T-cell (primary cell): ENCODE data around the gene FAM234B. TPM values are rescaled to one million over a fixed set of nuclear protein-coding genes. Genes with fewer than 3 reads are reported as not detected.

Source experiments
- ATAC-seq, 4 experiments: fragments of 200-7000 bp in 3 of 4; fragments of 150-1000 bp in 1 of 4; cut with Tn5 transposase; replicated peaks in 1 of 4; 1 replicate in 3 of 4; 2 replicates in 1 of 4; pipeline ENCODE4 v1.10.0; 2021; ENCODE audit warnings: moderate library complexity in 3 of 4, mild to moderate bottlenecking in 2 of 4, moderate number of reproducible peaks in 1 of 4
- CTCF ChIA-PET, 2 donors: fragments of 300-600 bp; sonication (Branson Sonifier 250); formaldehyde crosslinking; loops; one replicate each; lab custom pipeline; 2022; ENCODE audit warnings: antibody characterized with exemption in 2 of 2; lab: Charles Lee
- POLR2A ChIA-PET, 2 donors: fragments of 300-600 bp; sonication (Branson Sonifier 250); formaldehyde crosslinking; loops; one replicate each; lab custom pipeline; 2022; ENCODE audit warnings: antibody characterized with exemption in 2 of 2; lab: Charles Lee
- DNase-seq, 35 experiments: peaks; one replicate each; pipeline versions ENCODE4 v3.0.0 to v3.0.0-alpha.2; 2013 to 2023
- H3K27ac ChIP-seq: one replicate; pipeline ENCODE4 v1.5.1; 2013; ENCODE audit warnings: low read length
- H3K27me3 ChIP-seq, 2 experiments: replicated peaks in 1 of 2; 1 replicate in 1 of 2; 2 replicates in 1 of 2; pipeline versions ENCODE4 v1.6.1 to v1.7.0; 2013; ENCODE audit warnings: low read length in 1 of 2, mixed read lengths in 1 of 2; ENCODE audit not compliant: control insufficient read depth in 2 of 2, insufficient read depth in 2 of 2; ENCODE audit errors: extremely low read depth in 1 of 2
- H3K36me3 ChIP-seq, 2 donors: 1 replicate in 1 of 2; 2 replicates in 1 of 2; pipeline versions ENCODE4 v1.6.1 to v1.7.0; 2013; ENCODE audit warnings: low read length in 1 of 2; ENCODE audit not compliant: control insufficient read depth in 2 of 2, insufficient read depth in 1 of 2; ENCODE audit errors: extremely low read depth in 1 of 2
- H3K4me1 ChIP-seq, 2 experiments: 1 replicate in 1 of 2; 2 replicates in 1 of 2; pipeline versions ENCODE4 v1.6.1 to v1.7.0; 2013; ENCODE audit warnings: low read length in 2 of 2, mixed read lengths in 1 of 2; ENCODE audit not compliant: insufficient read depth in 2 of 2, control insufficient read depth in 1 of 2; ENCODE audit errors: extremely low read depth in 1 of 2
- H3K4me3 ChIP-seq, 2 donors: 1 replicate in 1 of 2; 2 replicates in 1 of 2; pipeline versions ENCODE4 v1.5.1 to v1.7.0; 2013; ENCODE audit warnings: mild to moderate bottlenecking in 2 of 2, low read length in 1 of 2, moderate library complexity in 1 of 2; ENCODE audit not compliant: control insufficient read depth in 1 of 2; ENCODE audit errors: extremely low read depth in 1 of 2
- H3K9me3 ChIP-seq: 2 replicates; pipeline ENCODE4 v1.7.0; 2013
- H3K27ac Mint-ChIP-seq, 2 donors: one replicate each; pipeline ENCODE4 v1.8.0; 2020 to 2021; ENCODE audit warnings: mild to moderate bottlenecking in 2 of 2, mixed read lengths in 2 of 2
- H3K27me3 Mint-ChIP-seq, 2 donors: one replicate each; pipeline ENCODE4 v1.8.0; 2021 to 2022; ENCODE audit warnings: mixed read lengths in 2 of 2
- H3K36me3 Mint-ChIP-seq: one replicate; pipeline ENCODE4 v1.8.0; 2021; ENCODE audit warnings: mixed read lengths
- H3K4me1 Mint-ChIP-seq, 3 donors: one replicate each; pipeline ENCODE4 v1.8.0; 2020 to 2022; ENCODE audit warnings: mixed read lengths in 3 of 3, mild to moderate bottlenecking in 1 of 3
- H3K4me3 Mint-ChIP-seq, 3 donors: one replicate each; pipeline ENCODE4 v1.8.0; 2020 to 2022; ENCODE audit warnings: mild to moderate bottlenecking in 3 of 3, mixed read lengths in 3 of 3, moderate library complexity in 3 of 3
- H3K9me3 Mint-ChIP-seq, 3 donors: one replicate each; pipeline ENCODE4 v1.8.0; 2020 to 2022; ENCODE audit warnings: mixed read lengths in 3 of 3
- WGBS: methylation state at CpG from one replicate; pipeline ENCODE4 v1.1.5; 2013; ENCODE audit warnings: missing lambda C conversion rate; ENCODE audit not compliant: insufficient coverage; 5-methylcytosine and 5-hydroxymethylcytosine counted together
- total RNA-seq, 35 experiments: library from RNA in 6 of 35; stranded (reverse) in 6 of 35; fragments of 120-200 nt in 1 of 35; gene quantifications; one replicate each; pipeline versions ENCODE4 v1.2.1 to v1.2.4 and lab custom pipeline; 2013 to 2026

FAM234B gene
- total RNA-seq, 5 donors from 2014 or later (not counting 1 experiment from before 2014, with no cell fraction given) = 4.3 to 5.8 (median 4.6) TPM

- no peak overlapping the region for H3K4me3 Mint-ChIP-seq
- CTCF ChIA-PET = interaction anchor here in 1 of 2 donors (0.7 kb wide), 1 partner anchor 26 kb away, joined by 7 read pairs; no protein-coding TSS in a partner anchor
Measured at GRCh38 chr12:13071305-13072280, 27.4 kb downstream of the FAM234B start.

DNA sequence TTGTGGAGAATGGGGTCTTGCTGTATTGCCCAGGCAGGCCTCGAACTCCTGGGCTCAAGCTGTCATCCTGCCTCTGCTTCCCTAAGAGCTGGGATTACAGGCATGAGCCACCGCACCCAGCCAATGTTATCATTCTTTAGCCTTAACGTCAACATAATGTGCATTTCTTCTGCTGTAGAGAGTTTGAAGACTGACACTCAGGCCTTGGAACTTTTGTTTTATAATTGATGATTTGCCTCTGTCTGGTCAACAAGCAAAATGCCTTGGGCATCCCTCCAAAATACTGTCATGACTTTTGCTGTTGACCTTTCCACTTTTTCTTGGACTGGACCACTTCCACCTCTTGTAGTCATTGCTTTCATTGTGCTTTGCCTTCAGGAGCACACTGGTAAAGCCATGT, 29.0 kb downstream of the FAM234B start:
- no peaks in the 10 kb centered on the region for H3K27me3 Mint-ChIP-seq
- H3K27ac ChIP-seq = no peak overlapping the region
- no peaks in the 10 kb centered on the region for H3K9me3 ChIP-seq
- H3K27ac Mint-ChIP-seq = no peak overlapping the region
- no peak overlapping the region for H3K4me3 Mint-ChIP-seq
- ChIA-PET POLR2A (interaction anchor here in 1 of 2 donors (0.6 kb wide), 1 partner anchor 157 kb away, joined by 15 read pairs; no protein-coding TSS in a partner anchor), CTCF (no interaction called here)
- H3K27me3 ChIP-seq = no peaks in the 10 kb centered on the region
- H3K4me1 ChIP-seq = no peaks in the 10 kb centered on the region
- DNase-seq = no peak
- no peaks in the 10 kb centered on the region for H3K9me3 Mint-ChIP-seq
- no peaks in the 10 kb centered on the region for H3K4me1 Mint-ChIP-seq
- peaks cover 45% of the 10 kb centered on the region for H3K36me3 Mint-ChIP-seq
- no CpG with 5 or more reads among the region's 3 CpGs for WGBS
- H3K36me3 ChIP-seq = peaks cover 4 to 19% of the 10 kb centered on the region in 2 donors
- no peak for ATAC-seq
- no peak overlapping the region for H3K4me3 ChIP-seq

More at GRCh38 chr12:13071305-13072280, 27.4 kb downstream of the FAM234B start:
- Histone ChIP-seq H3K4me3 (no peak overlapping the region), H3K27ac (no peak overlapping the region), H3K9me3 (no peaks in the 10 kb centered on the region), H3K4me1 (no peaks in the 10 kb centered on the region), H3K27me3 (no peaks in the 10 kb centered on the region), H3K36me3 (peaks cover 4 to 17% of the 10 kb centered on the region in 2 donors)
- Mint-ChIP-seq H3K27me3 (no peaks in the 10 kb centered on the region), H3K36me3 (peaks cover 49% of the 10 kb centered on the region), H3K27ac (no peak overlapping the region), H3K9me3 (no peaks in the 10 kb centered on the region), H3K4me1 (peaks cover 0 to 3% (median 0%) of the 10 kb centered on the region in 3 donors)
- 97% methylated on average over 5 of the region's 10 CpGs for WGBS
- POLR2A ChIA-PET = no interaction called here
- ATAC-seq (no peak), DNase-seq (no peak)

DNA sequence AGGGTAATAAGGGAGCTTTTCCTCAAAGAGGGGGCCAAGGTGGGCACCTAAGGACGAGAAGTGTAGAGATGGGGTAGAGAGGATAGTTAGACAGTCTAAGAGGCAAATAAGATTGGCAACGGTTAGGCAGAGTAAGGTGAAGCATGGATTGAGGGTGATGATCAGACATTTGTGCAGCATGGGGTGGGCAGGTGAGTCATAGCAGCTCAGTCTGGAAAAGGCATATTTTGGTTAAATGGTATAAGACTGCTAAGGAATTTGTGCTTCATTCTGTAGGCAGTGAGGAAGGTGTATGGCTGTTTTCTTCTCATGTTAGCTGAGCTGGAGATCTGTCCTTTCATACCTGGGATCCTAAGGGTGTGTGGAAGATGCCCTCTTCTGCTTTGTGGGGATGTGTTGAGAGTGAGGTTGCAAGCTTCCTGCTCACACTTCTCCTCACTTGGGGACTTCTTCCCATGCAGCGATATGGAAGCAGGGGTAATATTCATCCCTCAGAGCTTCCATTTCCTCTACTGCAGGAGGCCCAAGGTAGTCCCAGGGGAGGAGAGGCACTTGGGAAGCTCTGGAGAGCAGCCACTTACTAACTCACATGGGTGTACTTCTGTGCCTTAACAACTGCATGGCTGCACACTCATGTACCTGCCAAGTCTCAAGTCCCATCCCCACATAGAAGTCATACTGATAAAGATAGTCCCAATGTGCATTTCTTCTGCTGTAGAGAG, 30.4 kb downstream of the FAM234B start:
- 81% methylated on average over 2 of the region's 3 CpGs for WGBS
- H3K9me3 ChIP-seq = no peaks in the 10 kb centered on the region
- no peaks in the 10 kb centered on the region for H3K9me3 Mint-ChIP-seq

GRCh38 chr12:13075118-13075480, 30.9 kb downstream of the FAM234B start:
- no peak overlapping the region for H3K27ac Mint-ChIP-seq
- CTCF ChIA-PET = no interaction called here
- H3K4me3 ChIP-seq = no peak overlapping the region
- peaks cover 4 to 15% of the 10 kb centered on the region in 2 donors for H3K36me3 ChIP-seq
- H3K4me3 Mint-ChIP-seq = no peak overlapping the region
- H3K36me3 Mint-ChIP-seq = peaks cover 37% of the 10 kb centered on the region
- no peak for ATAC-seq
- no peak for DNase-seq
- H3K9me3 ChIP-seq = no peaks in the 10 kb centered on the region
- POLR2A ChIA-PET = interaction anchor here in 1 of 2 donors (0.6 to 0.7 kb wide), 2 partner anchors 121 to 959 kb away, joined by 6 to 8 read pairs; partner anchors contain the start of gene EMP1
- no peaks in the 10 kb centered on the region for H3K4me1 ChIP-seq
- H3K27me3 Mint-ChIP-seq = no peaks in the 10 kb centered on the region
- H3K9me3 Mint-ChIP-seq = no peaks in the 10 kb centered on the region
- no peaks in the 10 kb centered on the region for H3K27me3 ChIP-seq
- H3K4me1 Mint-ChIP-seq = no peaks in the 10 kb centered on the region
- H3K27ac ChIP-seq = no peak overlapping the region

More for the DNA sequence above, 30.4 kb downstream of the FAM234B start:
- CTCF ChIA-PET = interaction anchor here in 1 of 2 donors (0.6 kb wide), 2 partner anchors 153 to 1234 kb away, joined by 3 to 6 read pairs; no protein-coding TSS in a partner anchor
- peaks cover 4 to 15% of the 10 kb centered on the region in 2 donors for H3K36me3 ChIP-seq
- ATAC-seq (no peak), DNase-seq (no peak)
- H3K27me3 ChIP-seq = no peaks in the 10 kb centered on the region
- POLR2A ChIA-PET = interaction anchor here (0.6 kb wide), 2 partner anchors 122 to 1093 kb away, joined by 3 to 6 read pairs; partner anchors contain the start of gene EMP1 (in 1 of the 2)
- Mint-ChIP-seq H3K4me1 (no peaks in the 10 kb centered on the region), H3K4me3 (no peak overlapping the region), H3K27ac (no peak overlapping the region), H3K27me3 (no peaks in the 10 kb centered on the region), H3K36me3 (peaks cover 34% of the 10 kb centered on the region)
- no peak overlapping the region for H3K4me3 ChIP-seq
- H3K27ac ChIP-seq = no peak overlapping the region
- H3K4me1 ChIP-seq = no peaks in the 10 kb centered on the region

DNA sequence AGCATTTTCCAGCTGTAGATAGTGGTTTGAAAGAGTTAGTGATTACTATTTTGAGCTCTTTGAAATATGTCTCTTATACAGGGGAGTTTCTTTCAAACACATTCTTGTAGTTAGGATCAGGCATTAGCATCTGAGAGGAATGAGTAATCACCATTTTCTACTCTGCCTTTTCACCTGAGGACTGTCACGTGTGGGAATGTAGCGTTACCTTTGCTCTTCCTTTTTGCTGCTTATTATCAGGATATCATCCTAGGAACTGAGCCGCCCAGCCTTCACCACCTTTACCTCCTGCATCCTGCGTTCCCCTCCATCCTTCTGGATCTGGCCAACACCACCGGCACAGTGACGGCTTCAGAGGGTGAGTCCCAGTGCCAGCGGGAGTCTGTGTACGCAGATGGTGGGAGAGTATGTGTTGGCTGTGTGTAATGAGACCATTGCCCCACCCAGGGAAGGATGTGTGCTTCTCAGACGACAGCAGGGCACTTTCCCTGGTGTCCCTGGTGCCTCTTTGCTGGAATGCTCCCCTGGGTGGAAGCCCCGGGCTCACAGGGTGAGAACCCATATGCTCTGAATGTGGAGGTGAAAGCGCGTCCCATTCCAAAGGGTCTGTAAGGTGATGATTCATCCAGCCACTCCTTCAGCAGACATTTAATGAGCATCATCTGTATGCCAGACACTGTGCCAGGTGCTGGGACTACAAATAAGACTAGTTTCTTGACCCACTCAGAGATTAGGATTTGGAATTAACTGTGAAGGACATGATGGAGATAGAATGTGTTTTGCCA, 31.8 kb downstream of the FAM234B start:
- H3K27me3 Mint-ChIP-seq = no peaks in the 10 kb centered on the region
- H3K27ac Mint-ChIP-seq = no peak overlapping the region
- H3K36me3 ChIP-seq = peaks cover 4 to 18% of the 10 kb centered on the region in 2 donors
- no peaks in the 10 kb centered on the region for H3K4me1 Mint-ChIP-seq
- no peak for ATAC-seq
- no peaks in the 10 kb centered on the region for H3K27me3 ChIP-seq
- H3K27ac ChIP-seq = no peak overlapping the region
- no peak overlapping the region for H3K4me3 Mint-ChIP-seq
- H3K4me3 ChIP-seq = no peak overlapping the region
- POLR2A ChIA-PET = interaction anchor here in 1 of 2 donors (0.7 kb wide), 1 partner anchor 958 kb away, joined by 8 read pairs; no protein-coding TSS in a partner anchor
- WGBS = 100% methylated on average over 2 of the region's 12 CpGs
- no peak for DNase-seq
- peaks cover 43% of the 10 kb centered on the region for H3K36me3 Mint-ChIP-seq
- H3K9me3 ChIP-seq = no peaks in the 10 kb centered on the region
- H3K4me1 ChIP-seq = no peaks in the 10 kb centered on the region
- CTCF ChIA-PET = no interaction called here
- no peaks in the 10 kb centered on the region for H3K9me3 Mint-ChIP-seq
